Mesodermal cell (in vitro differentiated cells): ENCODE data around the gene SATB1.

ENCODE experiments used
- H3K27ac ChIP-seq: 2 replicates; pipeline ENCODE4 v1.7.0; 2013; ENCODE audit warnings: mild to moderate bottlenecking, low read depth, low read length, moderate library complexity; ENCODE audit not compliant: severe bottlenecking
- H3K36me3 ChIP-seq: 2 replicates; pipeline ENCODE4 v1.7.1; 2013; ENCODE audit warnings: mild to moderate bottlenecking, low read length, moderate library complexity; ENCODE audit not compliant: control insufficient read depth, insufficient read depth
- H3K4me1 ChIP-seq: one replicate; pipeline ENCODE4 v1.7.1; 2013; ENCODE audit warnings: mild to moderate bottlenecking, low read length; ENCODE audit not compliant: insufficient read depth, control insufficient read depth, poor library complexity, severe bottlenecking
- H3K4me3 ChIP-seq: 2 replicates; pipeline ENCODE4 v1.7.0; 2013; ENCODE audit warnings: low read length, control low read depth, mild to moderate bottlenecking; ENCODE audit not compliant: insufficient read depth, poor library complexity, severe bottlenecking; ENCODE audit errors: extremely low read depth
- H3K9me3 ChIP-seq: 2 replicates; pipeline ENCODE4 v1.7.1; 2013; ENCODE audit warnings: mild to moderate bottlenecking, low read length, moderate library complexity; ENCODE audit not compliant: control insufficient read depth
- WGBS, 2 experiments: methylation state at CpG; one replicate each; pipeline ENCODE4 v1.1.5; 2013; ENCODE audit warnings: missing lambda C conversion rate in 2 of 2; ENCODE audit not compliant: insufficient coverage in 2 of 2; 5-methylcytosine and 5-hydroxymethylcytosine counted together

Gene SATB1

GRCh38 chr3:18416332-18416731 is 8.8 kb downstream of the SATB1 start:
- Histone ChIP-seq H3K4me1 (peaks cover 6% of the 10 kb centered on the region), H3K27ac (no peak overlapping the region), H3K36me3 (peaks cover 8% of the 10 kb centered on the region), H3K9me3 (no peaks in the 10 kb centered on the region), H3K4me3 (no peak overlapping the region)
- WGBS, 2 experiments, result no CpG with 5 or more reads among the region's 3 CpGs

GRCh38 chr3:18415839-18416238 is 9.3 kb downstream of the SATB1 start:
- 93 to 96% methylated on average over 1 to 3 of the region's 3 CpGs for WGBS, 2 experiments
- H3K27ac ChIP-seq, result no peak overlapping the region
- no peak overlapping the region for H3K4me3 ChIP-seq
- no peaks in the 10 kb centered on the region for H3K9me3 ChIP-seq
- peaks cover 6% of the 10 kb centered on the region for H3K4me1 ChIP-seq
- H3K36me3 ChIP-seq, result peaks cover 8% of the 10 kb centered on the region

DNA sequence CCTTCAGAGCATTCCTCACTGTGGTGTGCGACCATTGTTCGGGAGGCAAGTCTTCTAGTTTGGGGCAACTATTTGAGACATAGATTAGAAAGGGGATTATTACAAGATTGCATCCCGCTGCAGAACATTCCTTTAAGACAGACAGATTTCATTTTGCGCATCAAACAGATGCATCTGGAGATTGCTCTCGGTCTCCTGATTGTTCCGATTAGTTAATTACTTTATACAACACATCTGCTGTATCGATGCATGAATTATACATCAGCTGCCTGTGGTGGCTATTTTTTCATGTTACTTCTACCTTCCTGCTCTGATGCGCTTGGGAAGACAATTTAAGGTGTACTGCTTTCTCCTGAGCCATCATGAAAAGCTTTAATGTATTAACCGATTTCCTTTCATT is 10.0 kb downstream of the SATB1 start:
- Histone ChIP-seq H3K9me3 (no peaks in the 10 kb centered on the region), H3K36me3 (peaks cover 8% of the 10 kb centered on the region), H3K4me3 (no peak overlapping the region), H3K4me1 (peaks cover 6% of the 10 kb centered on the region), H3K27ac (no peak overlapping the region)
- WGBS, 2 experiments, result 91 to 100% methylated on average over 7 to 8 of the region's 9 CpGs

DNA sequence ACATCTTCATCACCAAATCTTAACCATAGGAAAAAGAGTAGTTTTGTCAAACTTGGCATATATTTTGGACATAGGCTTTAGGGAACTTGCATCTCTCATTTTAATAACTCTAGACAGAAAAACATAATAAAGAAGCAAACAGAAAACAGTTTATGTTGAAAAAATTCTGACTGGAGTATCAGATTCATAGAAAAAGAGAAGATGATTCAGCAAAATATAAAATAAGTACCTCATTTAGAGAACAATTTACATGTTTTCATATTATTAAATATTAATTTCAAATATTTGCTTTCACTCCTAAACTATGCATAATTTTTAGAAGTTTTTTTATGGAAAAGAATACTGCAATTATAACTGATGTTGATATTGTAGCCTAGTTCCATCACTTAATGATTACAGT is 12.5 kb downstream of the SATB1 start:
- no peak overlapping the region for H3K27ac ChIP-seq
- peaks cover 8% of the 10 kb centered on the region for H3K36me3 ChIP-seq
- H3K4me1 ChIP-seq, result no peaks in the 10 kb centered on the region
- no peak overlapping the region for H3K4me3 ChIP-seq
- H3K9me3 ChIP-seq, result no peaks in the 10 kb centered on the region

- Histone ChIP-seq H3K27ac (no peak overlapping the region), H3K36me3 (peaks cover 4% of the 10 kb centered on the region), H3K4me3 (no peak overlapping the region), H3K4me1 (no peaks in the 10 kb centered on the region), H3K9me3 (no peaks in the 10 kb centered on the region)
- WGBS, 2 experiments, result no CpG with 5 or more reads among the region's 2 CpGs
These were observed 13.6 kb downstream of the SATB1 start for GRCh38 chr3:18411541-18411940.

GRCh38 chr3:18410205-18410604 is 14.9 kb downstream of the SATB1 start:
- Histone ChIP-seq H3K4me1 (no peaks in the 10 kb centered on the region), H3K27ac (no peak overlapping the region), H3K9me3 (no peaks in the 10 kb centered on the region), H3K4me3 (no peak overlapping the region), H3K36me3 (no peaks in the 10 kb centered on the region)
- WGBS, 2 experiments, result 100% methylated on average over 1 of the region's 6 CpGs; no CpG with 5 or more reads in 1 of the 2 experiments

GRCh38 chr3:18409266-18409665 is 15.9 kb downstream of the SATB1 start:
- no peaks in the 10 kb centered on the region for H3K4me1 ChIP-seq
- no CpG with 5 or more reads among the region's 2 CpGs for WGBS, 2 experiments
- no peak overlapping the region for H3K4me3 ChIP-seq
- no peaks in the 10 kb centered on the region for H3K36me3 ChIP-seq
- no peaks in the 10 kb centered on the region for H3K9me3 ChIP-seq
- no peak overlapping the region for H3K27ac ChIP-seq

GRCh38 chr3:18405141-18405540 is 20.0 kb downstream of the SATB1 start:
- H3K36me3 ChIP-seq, result no peaks in the 10 kb centered on the region
- 100% methylated on average over 1 to 2 of the region's 3 CpGs for WGBS, 2 experiments
- H3K9me3 ChIP-seq, result no peaks in the 10 kb centered on the region
- H3K27ac ChIP-seq, result no peak overlapping the region
- H3K4me3 ChIP-seq, result no peak overlapping the region
- H3K4me1 ChIP-seq, result no peaks in the 10 kb centered on the region

GRCh38 chr3:18403061-18403460 is 22.1 kb downstream of the SATB1 start:
- H3K9me3 ChIP-seq, result no peaks in the 10 kb centered on the region
- WGBS, 2 experiments, result 90 to 100% methylated on average over 1 of the region's 2 CpGs
- H3K4me1 ChIP-seq, result no peaks in the 10 kb centered on the region
- H3K27ac ChIP-seq, result no peak overlapping the region
- no peak overlapping the region for H3K4me3 ChIP-seq
- no peaks in the 10 kb centered on the region for H3K36me3 ChIP-seq

- no peaks in the 10 kb centered on the region for H3K4me1 ChIP-seq
- H3K4me3 ChIP-seq, result no peak overlapping the region
- H3K9me3 ChIP-seq, result no peaks in the 10 kb centered on the region
- H3K36me3 ChIP-seq, result no peaks in the 10 kb centered on the region
- WGBS, 2 experiments, result 80% methylated on average over 1 of the region's 3 CpGs; no CpG with 5 or more reads in 1 of the 2 experiments
- no peak overlapping the region for H3K27ac ChIP-seq
These were observed 22.8 kb downstream of the SATB1 start for GRCh38 chr3:18402239-18402799.

DNA sequence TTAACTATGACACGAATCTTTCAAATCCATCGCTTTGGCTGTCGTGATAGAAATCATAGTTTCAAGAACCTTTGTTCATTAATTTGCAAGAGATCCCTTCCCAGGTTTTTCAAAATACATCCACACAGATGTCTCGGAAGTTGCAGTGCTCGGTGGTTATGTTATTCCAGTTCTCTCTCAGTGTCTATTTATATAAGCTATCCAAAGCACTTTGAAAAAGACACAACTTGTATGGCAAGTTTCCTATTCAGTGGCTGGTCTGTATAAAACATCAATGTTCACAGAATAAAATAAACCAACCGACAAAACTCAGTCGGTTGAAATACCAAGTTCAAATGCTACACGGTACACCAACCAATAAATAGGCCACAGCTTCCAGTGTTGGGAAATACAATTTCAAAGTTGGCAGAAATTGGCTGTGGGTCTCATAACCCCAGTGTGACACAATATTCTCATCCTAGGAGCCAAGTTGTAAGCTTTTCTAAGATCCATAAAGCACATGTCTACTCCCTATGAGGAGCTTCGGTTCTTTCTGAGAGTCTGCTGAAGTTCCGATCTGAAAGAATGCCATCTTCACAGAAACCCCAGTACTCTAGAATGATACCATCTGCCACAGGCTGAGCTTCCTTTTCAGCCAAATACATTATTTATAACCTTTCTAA is 23.7 kb downstream of the SATB1 start:
- WGBS, 2 experiments, result 93 to 98% methylated on average over 5 to 8 of the region's 10 CpGs
- no peaks in the 10 kb centered on the region for H3K4me1 ChIP-seq
- no peaks in the 10 kb centered on the region for H3K36me3 ChIP-seq
- no peak overlapping the region for H3K4me3 ChIP-seq
- no peak overlapping the region for H3K27ac ChIP-seq
- H3K9me3 ChIP-seq, result no peaks in the 10 kb centered on the region
